SK-N-SH (cell line): ENCODE results near the gene TTC27. TPM values are rescaled to one million over a fixed set of nuclear protein-coding genes. Genes with fewer than 3 reads are reported as not detected.
"Not testable (repeated sequence)": the region's sequence is repeated elsewhere in the genome, so short reads cannot be mapped to it uniquely, and the experiment has no call there.

Experiments used
- CTCF ChIA-PET: fragments of 300-600, 350-600 bp; formaldehyde crosslinking; extraction: SDS; loops from one replicate; lab custom pipeline; 2021; lab: Yijun Ruan, JAX
- POLR2A ChIA-PET: fragments of 350-600 bp; sonication (Branson Sonifier 250); formaldehyde crosslinking; extraction: SDS; loops from one replicate; lab custom pipeline; 2020; ENCODE audit warnings: antibody characterized with exemption, inconsistent platforms; lab: Yijun Ruan, JAX
- DNase-seq: peaks from one replicate; pipeline ENCODE4 v3.0.0; 2012
- H2AFZ ChIP-seq: fragments of 200-600 bp; sonication (generic); 2 replicates; pipeline ENCODE4 v1.8.1; 2016; ENCODE audit warnings: antibody characterized with exemption, mild to moderate bottlenecking, low read depth
- H3F3A ChIP-seq: fragments of 200-600 bp; sonication (generic); replicated peaks from 2 replicates; pipeline ENCODE3; 2016; ENCODE audit warnings: antibody characterized with exemption, mild to moderate bottlenecking; ENCODE audit not compliant: insufficient read depth
- H3K27ac ChIP-seq, 2 experiments: fragments of 200-500 bp in 1 of 2; fragments of 200-600 bp in 1 of 2; sonication (Bioruptor generic) in 1 of 2; sonication (generic), shearing (Covaris generic) in 1 of 2; 2 replicates each; pipeline versions ENCODE4 v1.5.1 to v1.6.1; 2014 to 2016; ENCODE audit warnings: low read depth in 2 of 2, inconsistent platforms in 1 of 2, low read length in 1 of 2, mild to moderate bottlenecking in 1 of 2, mixed read lengths in 1 of 2
- H3K27me3 ChIP-seq: fragments of 200-600 bp; sonication (generic), shearing (Covaris generic); 2 replicates; pipeline ENCODE4 v1.6.1; 2016; ENCODE audit warnings: mixed run types; ENCODE audit not compliant: insufficient read depth
- H3K36me3 ChIP-seq, 2 experiments: fragments of 200-500 bp in 1 of 2; fragments of 200-600 bp in 1 of 2; sonication (Bioruptor generic) in 1 of 2; sonication (generic) in 1 of 2; replicated peaks in 1 of 2; 2 replicates each; pipeline versions ENCODE3 to v1.5.1; 2014 to 2016; ENCODE audit warnings: low read length in 1 of 2, mild to moderate bottlenecking in 1 of 2; ENCODE audit not compliant: insufficient read depth in 2 of 2, control insufficient read depth in 1 of 2
- H3K4me1 ChIP-seq, 2 experiments: fragments of 200-500 bp in 1 of 2; fragments of 200-600 bp in 1 of 2; sonication (Bioruptor generic) in 1 of 2; sonication (generic), shearing (Covaris generic) in 1 of 2; 2 replicates each; pipeline versions ENCODE4 v1.5.1 to v1.6.1; 2014 to 2016; ENCODE audit warnings: low read depth in 1 of 2, low read length in 1 of 2, mixed run types in 1 of 2; ENCODE audit not compliant: insufficient read depth in 2 of 2, control insufficient read depth in 1 of 2
- H3K4me2 ChIP-seq: fragments of 200-600 bp; sonication (generic), shearing (Covaris generic); 2 replicates; pipeline ENCODE4 v1.6.1; 2017; ENCODE audit warnings: mixed run types
- H3K4me3 ChIP-seq, 2 experiments: fragments of 200-500 bp in 1 of 2; fragments of 200-600 bp in 1 of 2; sonication (Bioruptor generic) in 1 of 2; sonication (generic), shearing (Covaris generic) in 1 of 2; 2 replicates each; pipeline versions ENCODE4 v1.5.1 to v1.8.1; 2014 to 2016; ENCODE audit warnings: low read depth in 2 of 2, inconsistent platforms in 1 of 2, low read length in 1 of 2, mild to moderate bottlenecking in 1 of 2, mixed read lengths in 1 of 2, moderate library complexity in 1 of 2
- H3K79me2 ChIP-seq: fragments of 200-600 bp; sonication (generic); 2 replicates; pipeline ENCODE4 v1.8.1; 2017; ENCODE audit warnings: mild to moderate bottlenecking; ENCODE audit not compliant: insufficient read depth
- H3K9ac ChIP-seq: fragments of 200-600 bp; sonication (generic); 2 replicates; pipeline ENCODE4 v1.6.1; 2017; ENCODE audit warnings: mixed run types
- H3K9me2 ChIP-seq: fragments of 200-600 bp; sonication (generic); 2 replicates; pipeline ENCODE4 v1.6.1; 2017; ENCODE audit warnings: mixed run types
- H3K9me3 ChIP-seq: fragments of 200-600 bp; sonication (generic); 2 replicates; pipeline ENCODE4 v1.6.1; 2017; ENCODE audit warnings: mixed run types, mild to moderate bottlenecking, moderate library complexity
- H4K20me1 ChIP-seq: fragments of 200-600 bp; sonication (generic); 2 replicates; pipeline ENCODE4 v1.6.1; 2017; ENCODE audit warnings: mild to moderate bottlenecking, mixed run types; ENCODE audit not compliant: insufficient read depth
- CTCF ChIP-seq: fragments of 200-600 bp; sonication (generic); IDR thresholded peaks from 2 replicates; pipeline ENCODE4 v1.6.1; 2017; ENCODE audit warnings: antibody characterized with exemption, mild to moderate bottlenecking, moderate library complexity
- ELF1 ChIP-seq: IDR thresholded peaks from 2 replicates; pipeline ENCODE4 v1.4.0; 2012
- EZH2phosphoT487 ChIP-seq: fragments of 200-600 bp; sonication (generic); IDR thresholded peaks from 2 replicates; pipeline ENCODE4 v1.6.1; 2017; ENCODE audit warnings: low read depth, mixed run types, mild to moderate bottlenecking, antibody characterized with exemption, moderate library complexity, borderline replicate concordance
- FOSL2 ChIP-seq: IDR thresholded peaks from 2 replicates; pipeline ENCODE4 v1.4.0; 2012; ENCODE audit warnings: low read depth, mild to moderate bottlenecking, moderate library complexity, borderline replicate concordance
- NFIC ChIP-seq: IDR thresholded peaks from 2 replicates; pipeline ENCODE4 v1.4.0; 2012; ENCODE audit warnings: borderline replicate concordance
- NRF1 ChIP-seq: IDR thresholded peaks from 2 replicates; pipeline ENCODE4 v1.6.1; 2012; ENCODE audit warnings: low read depth, mild to moderate bottlenecking, low read length
- POLR2AphosphoS5 ChIP-seq: IDR thresholded peaks from 2 replicates; pipeline ENCODE4 v1.6.1; 2012; ENCODE audit warnings: low read depth, low read length
- RCOR1 ChIP-seq: fragments of 150-350 bp; IDR thresholded peaks from 2 replicates; pipeline ENCODE4 v1.6.1; 2017; ENCODE audit warnings: antibody characterized with exemption, low read length
- RFX5 ChIP-seq: IDR thresholded peaks from 2 replicates; pipeline ENCODE4 v1.6.1; 2012; ENCODE audit warnings: mild to moderate bottlenecking, improper control_type of control experiment, low read length
- RXRA ChIP-seq: IDR thresholded peaks from 2 replicates; pipeline ENCODE4 v1.4.0; 2012; ENCODE audit warnings: low read depth, mild to moderate bottlenecking, borderline replicate concordance
- TAF1 ChIP-seq: IDR thresholded peaks from 2 replicates; pipeline ENCODE4 v1.6.1; 2012; ENCODE audit warnings: low read depth, mild to moderate bottlenecking, low read length, moderate library complexity, borderline replicate concordance
- TCF12 ChIP-seq: IDR thresholded peaks from 2 replicates; pipeline ENCODE4 v1.4.0; 2012
- TEAD4 ChIP-seq: IDR thresholded peaks from 2 replicates; pipeline ENCODE4 v1.4.0; 2012; ENCODE audit warnings: mild to moderate bottlenecking, borderline replicate concordance; ENCODE audit not compliant: insufficient read depth
- USF2 ChIP-seq: fragments of 150-350 bp; IDR thresholded peaks from 2 replicates; pipeline ENCODE4 v1.6.1; 2017; ENCODE audit warnings: antibody characterized with exemption, low read length, low read depth, borderline replicate concordance
- ZBTB33 ChIP-seq: IDR thresholded peaks from 2 replicates; pipeline ENCODE4 v1.4.0; 2012; ENCODE audit warnings: low read depth, borderline replicate concordance
- WGBS: methylation state at CpG from one replicate; pipeline ENCODE4 v1.1.6; 2017; ENCODE audit warnings: low lambda C conversion rate; 5-methylcytosine and 5-hydroxymethylcytosine counted together
- polyA plus RNA-seq, 3 experiments: library from polyadenylated mRNA; depleted of rRNA; stranded (reverse); fragments of >200 nt; gene quantifications; 2 replicates each; pipeline ENCODE4 v1.2.3, GENCODE V29; 2012
- small RNA-seq, 7 experiments: library from RNA; depleted of rRNA; stranded (forward); fragments of <200 nt; gene quantifications; one replicate each; pipeline ENCODE3, GENCODE V24; 2012
- TF ChIP-seq, protein P1 (sequence below): IDR thresholded peaks from 2 replicates; pipeline ENCODE4 v1.4.0; 2012; ENCODE audit warnings: low read depth, borderline replicate concordance

The TTC27 gene
- polyA plus RNA-seq, 1 of the 3 experiments (the other 2 are of a cell fraction), result 14.4 TPM

GRCh38 chr2:32865399-32866068 is 237.7 kb downstream of the TTC27 start (continued):
- TF ChIP-seq CTCF, result no peak
- TF ChIP-seq TCF12, result peak; percentile 88
- TF ChIP-seq USF2, result no peak
- 0 out of 2 replicates have a peak, but pooled peaks have one; percentile 21 for TF ChIP-seq ZBTB33
- peak; percentile 82; the same call in 1 of the 2 replicates for TF ChIP-seq NFIC
- TF ChIP-seq ELF1, result no peak
- peak; percentile 97 for TF ChIP-seq RXRA
- peak; percentile 53; the same call in 1 of the 2 replicates for TF ChIP-seq TEAD4
- no peak for TF ChIP-seq RFX5
- no peak for TF ChIP-seq RCOR1
- TF ChIP-seq, protein P1, sequence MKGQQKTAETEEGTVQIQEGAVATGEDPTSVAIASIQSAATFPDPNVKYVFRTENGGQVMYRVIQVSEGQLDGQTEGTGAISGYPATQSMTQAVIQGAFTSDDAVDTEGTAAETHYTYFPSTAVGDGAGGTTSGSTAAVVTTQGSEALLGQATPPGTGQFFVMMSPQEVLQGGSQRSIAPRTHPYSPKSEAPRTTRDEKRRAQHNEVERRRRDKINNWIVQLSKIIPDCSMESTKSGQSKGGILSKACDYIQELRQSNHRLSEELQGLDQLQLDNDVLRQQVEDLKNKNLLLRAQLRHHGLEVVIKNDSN, result 0 out of 2 replicates have a peak, but pooled peaks have one; percentile 16
- 0 out of 2 replicates have a peak, but pooled peaks have one; percentile 21 for TF ChIP-seq TAF1
- TF ChIP-seq FOSL2, result peak; percentile 91
- TF ChIP-seq NRF1, result no peak
- TF ChIP-seq POLR2AphosphoS5, result peak; percentile 54; the same call in 1 of the 2 replicates
- no peak for TF ChIP-seq EZH2phosphoT487

DNA sequence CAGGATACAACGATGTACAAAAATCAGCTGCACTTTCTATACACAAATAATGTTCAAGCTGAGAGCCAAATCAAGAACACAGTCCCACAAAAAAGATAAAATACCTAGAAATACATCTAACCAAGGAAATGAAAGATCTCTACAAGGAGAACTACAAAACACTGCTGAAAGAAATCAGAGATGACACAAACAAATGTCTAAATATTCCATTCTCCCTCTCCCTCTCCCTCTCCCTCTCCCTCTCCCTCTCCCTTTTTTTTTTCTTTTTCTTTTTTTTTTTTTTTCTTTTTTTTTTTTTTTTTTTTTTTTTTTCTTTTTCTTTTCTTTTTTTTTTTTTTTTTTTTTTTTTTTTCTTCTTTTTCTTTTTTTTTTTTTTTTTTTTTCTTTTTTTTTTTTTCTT is 238.6 kb downstream of the TTC27 start:
- H4K20me1 ChIP-seq, H3K4me3 ChIP-seq, H2AFZ ChIP-seq, CTCF ChIA-PET, H3K9me2 ChIP-seq, H3K9me3 ChIP-seq, H3K27me3 ChIP-seq, H3K36me3 ChIP-seq, H3K79me2 ChIP-seq, DNase-seq, POLR2A ChIA-PET: not testable (repeated sequence)
- Histone ChIP-seq H3K4me2 (0 out of 2 replicates have a peak overlapping the region, but pooled peaks have one; percentile 55), H3K9ac (peak overlapping the region; percentile 24; the same call in 1 of the 2 replicates), H3F3A (peaks cover 14% of the 10 kb centered on the region), H3K4me1 (peaks cover 6 to 11% of the 10 kb centered on the region in 2 experiments; a peak in 3 of 4 replicates), H3K27ac (peak overlapping the region in 1 of 2 experiments; percentile 74; a peak in 2 of 4 replicates)
- 60% methylated on average over 1 of the region's 1 CpG for WGBS

Small RNA genes lying within 50 kb of the gene (small RNA-seq; reads per million reads assigned to genes)
- 0 to 0.64 (median 0) reads per million in 7 experiments for gene MIR4765
